A673 (cell line): Measurements from ENCODE around the gene TESK2. TPM values are rescaled to one million over a fixed set of nuclear protein-coding genes. Genes with fewer than 3 reads are reported as not detected.

Experiments
- BruUV-seq: library from RNA; stranded (reverse); fragments of 400-500 nt; replicated peaks from 2 replicates; lab custom pipeline; 2021; lab: Mats Ljungman, UMichigan
- CTCF ChIA-PET: fragments of 300-600 bp; sonication (Branson Sonifier 250); formaldehyde crosslinking; loops from one replicate; lab custom pipeline; 2022; ENCODE audit warnings: antibody characterized with exemption; lab: Charles Lee
- POLR2A ChIA-PET: fragments of 300-600 bp; sonication (Branson Sonifier 250); formaldehyde crosslinking; loops from one replicate; lab custom pipeline; 2022; ENCODE audit warnings: antibody characterized with exemption; ENCODE audit not compliant: low non-redundant PET; lab: Charles Lee
- DNase-seq: peaks from one replicate; pipeline ENCODE4 v3.0.0-alpha.2; 2015; ENCODE audit warnings: low spot score
- H3K27ac ChIP-seq: fragments of 200-600 bp; sonication (generic); 2 replicates; pipeline ENCODE4 v1.5.1; 2016; ENCODE audit warnings: mixed run types, low read depth, mild to moderate bottlenecking, mixed read lengths, antibody characterized with exemption, low read length; ENCODE audit not compliant: poor library complexity, severe bottlenecking
- H3K27me3 ChIP-seq: fragments of 200-600 bp; sonication (generic); replicated peaks from 2 replicates; pipeline ENCODE4 v1.6.1; 2017; ENCODE audit warnings: mixed run types, low read depth, mild to moderate bottlenecking, mixed read lengths, antibody characterized with exemption, low read length; ENCODE audit not compliant: insufficient read depth, poor library complexity
- H3K36me3 ChIP-seq: fragments of 200-600 bp; sonication (generic); 2 replicates; pipeline ENCODE4 v1.6.1; 2016; ENCODE audit warnings: mixed run types, mild to moderate bottlenecking, mixed read lengths, antibody characterized with exemption, low read length; ENCODE audit not compliant: insufficient read depth, poor library complexity, severe bottlenecking
- H3K4me1 ChIP-seq: fragments of 200-600 bp; sonication (generic); 2 replicates; pipeline ENCODE4 v1.6.1; 2017; ENCODE audit warnings: mixed run types, mild to moderate bottlenecking, mixed read lengths, antibody characterized with exemption, low read length; ENCODE audit not compliant: insufficient read depth, poor library complexity, severe bottlenecking
- H3K4me3 ChIP-seq: fragments of 200-600 bp; sonication (generic); 2 replicates; pipeline ENCODE4 v1.5.1; 2016; ENCODE audit warnings: low read depth, mixed run types, mild to moderate bottlenecking, mixed read lengths, low read length; ENCODE audit not compliant: poor library complexity, severe bottlenecking
- H3K9me3 ChIP-seq: fragments of 200-600 bp; sonication (generic); 2 replicates; pipeline ENCODE4 v1.6.1; 2016; ENCODE audit warnings: mixed run types, low read depth, mild to moderate bottlenecking, mixed read lengths, antibody characterized with exemption, low read length; ENCODE audit not compliant: poor library complexity, severe bottlenecking
- CTCF ChIP-seq: fragments of 300-800, 200-600 bp; sonication (generic); conservative IDR thresholded peaks from 2 replicates; pipeline ENCODE4 v1.5.1; 2017; ENCODE audit warnings: low read depth, mild to moderate bottlenecking, antibody characterized with exemption, low read length, moderate library complexity, mixed read lengths
- EZH2 ChIP-seq: fragments of 200-600 bp; sonication (generic); IDR thresholded peaks from 2 replicates; pipeline ENCODE4 v1.6.1; 2017; ENCODE audit warnings: borderline replicate concordance, low read depth, mild to moderate bottlenecking, mixed read lengths, antibody characterized with exemption, low read length; ENCODE audit not compliant: poor library complexity, severe bottlenecking
- intact Hi-C: fragments of 100-400 bp; cut with micrococcal nuclease; formaldehyde crosslinking; loops from one replicate; pipeline ENCODE4 v1.10.0; 2022; ENCODE audit not compliant: unreplicated experiment
- total RNA-seq: library from RNA; stranded (reverse); gene quantifications from 2 replicates; pipeline ENCODE4 v1.2.3, GENCODE V29; 2021

Gene TESK2
- total RNA-seq, 1 experiment from 2014 or later: 0.75 TPM

- DNase-seq: no peak
- no TSS peak for BruUV-seq
- Histone ChIP-seq H3K4me1 (no peaks in the 10 kb centered on the region), H3K27ac (no peak overlapping the region), H3K27me3 (no peaks in the 10 kb centered on the region), H3K36me3 (no peaks in the 10 kb centered on the region), H3K9me3 (no peaks in the 10 kb centered on the region), H3K4me3 (no peak overlapping the region)
- ChIA-PET CTCF (interaction anchor here (0.5 to 0.6 kb wide), 2 partner anchors 122 to 675 kb away, joined by 3 read pairs; no protein-coding TSS in a partner anchor), POLR2A (interaction anchor here (0.6 kb wide), 1 partner anchor 451 kb away, joined by 4 read pairs; no protein-coding TSS in a partner anchor)
- intact Hi-C loops: no loop called here
- TF ChIP-seq CTCF (no peak), EZH2 (no peak)
Measured at GRCh38 chr1:45446530-45446929, 44.4 kb downstream of the TESK2 start.

- POLR2A ChIA-PET: no interaction called here
- intact Hi-C loops: no loop called here
- no peak for DNase-seq
- CTCF ChIA-PET: no interaction called here
- H3K27me3 ChIP-seq: no peaks in the 10 kb centered on the region
- H3K4me3 ChIP-seq: no peak overlapping the region
- H3K27ac ChIP-seq: no peak overlapping the region
- H3K36me3 ChIP-seq: no peaks in the 10 kb centered on the region
- no peaks in the 10 kb centered on the region for H3K4me1 ChIP-seq
- H3K9me3 ChIP-seq: no peaks in the 10 kb centered on the region
- TF ChIP-seq EZH2 (no peak), CTCF (no peak)
- no TSS peak for BruUV-seq
Measured at GRCh38 chr1:45444609-45445131, 46.3 kb downstream of the TESK2 start.

GRCh38 chr1:45443580-45444446, 47.1 kb downstream of the TESK2 start:
- no peaks in the 10 kb centered on the region for H3K27me3 ChIP-seq
- intact Hi-C loops: no loop called here
- H3K27ac ChIP-seq: no peak overlapping the region
- H3K36me3 ChIP-seq: no peaks in the 10 kb centered on the region
- H3K4me3 ChIP-seq: no peak overlapping the region
- H3K4me1 ChIP-seq: no peaks in the 10 kb centered on the region
- POLR2A ChIA-PET: no interaction called here
- TF ChIP-seq CTCF (no peak), EZH2 (no peak)
- DNase-seq: no peak
- no TSS peak for BruUV-seq
- H3K9me3 ChIP-seq: no peaks in the 10 kb centered on the region
- CTCF ChIA-PET: no interaction called here
